ENCODE data around the gene LMNA. TPM values are rescaled to one million over a fixed set of nuclear protein-coding genes. Genes with fewer than 3 reads are reported as not detected.

The LMNA gene
- total and polyA plus RNA-seq, 2 experiments from 2014 or later, result 208 to 345 TPM

DNA sequence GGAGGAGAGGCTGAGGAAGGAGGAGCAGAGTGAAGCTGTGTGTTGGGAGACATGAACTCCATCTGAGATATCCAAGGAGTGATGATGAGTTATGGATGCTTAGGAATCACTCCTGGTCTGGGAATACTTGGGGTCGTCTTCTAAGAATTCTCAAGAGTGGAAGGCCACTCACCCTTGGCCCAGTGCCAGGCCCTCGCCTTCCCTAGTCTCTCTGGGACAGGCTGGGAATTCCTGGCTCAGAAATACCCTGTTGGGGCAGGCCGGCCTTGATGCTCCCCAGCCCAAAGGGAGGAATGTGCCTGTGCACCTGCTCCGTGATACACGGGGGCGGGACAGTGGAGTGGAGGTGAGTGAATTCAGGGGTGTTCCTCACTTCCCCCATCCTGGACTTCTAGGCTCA, 12.6 kb upstream of the LMNA start:
- Histone ChIP-seq H4K20me1 (ENCODE audit: insufficient read depth, poor library complexity, severe bottlenecking) (no peaks in the 10 kb centered on the region), H3K4me2 (no peak overlapping the region), H3K9me3 (ENCODE audit: low read depth) (no peaks in the 10 kb centered on the region), H2AFZ (no peak overlapping the region), H3K27ac (peak overlapping the region; percentile 99), H3K4me1 (ENCODE audit: insufficient read depth) (peaks cover 57% of the 10 kb centered on the region), H3K4me3 (no peak overlapping the region), H3K27me3 (no peaks in the 10 kb centered on the region), H3K9me2 (replicated peaks; ENCODE audit: insufficient read depth) (no peaks in the 10 kb centered on the region), H3K36me3 (replicated peaks; ENCODE audit: insufficient read depth, low read depth) (no peaks in the 10 kb centered on the region), H3K79me2 (peaks cover 73% of the 10 kb centered on the region)
- DNase-seq (ENCODE audit: low spot score), result no peak
- TF ChIP-seq, protein P1, sequence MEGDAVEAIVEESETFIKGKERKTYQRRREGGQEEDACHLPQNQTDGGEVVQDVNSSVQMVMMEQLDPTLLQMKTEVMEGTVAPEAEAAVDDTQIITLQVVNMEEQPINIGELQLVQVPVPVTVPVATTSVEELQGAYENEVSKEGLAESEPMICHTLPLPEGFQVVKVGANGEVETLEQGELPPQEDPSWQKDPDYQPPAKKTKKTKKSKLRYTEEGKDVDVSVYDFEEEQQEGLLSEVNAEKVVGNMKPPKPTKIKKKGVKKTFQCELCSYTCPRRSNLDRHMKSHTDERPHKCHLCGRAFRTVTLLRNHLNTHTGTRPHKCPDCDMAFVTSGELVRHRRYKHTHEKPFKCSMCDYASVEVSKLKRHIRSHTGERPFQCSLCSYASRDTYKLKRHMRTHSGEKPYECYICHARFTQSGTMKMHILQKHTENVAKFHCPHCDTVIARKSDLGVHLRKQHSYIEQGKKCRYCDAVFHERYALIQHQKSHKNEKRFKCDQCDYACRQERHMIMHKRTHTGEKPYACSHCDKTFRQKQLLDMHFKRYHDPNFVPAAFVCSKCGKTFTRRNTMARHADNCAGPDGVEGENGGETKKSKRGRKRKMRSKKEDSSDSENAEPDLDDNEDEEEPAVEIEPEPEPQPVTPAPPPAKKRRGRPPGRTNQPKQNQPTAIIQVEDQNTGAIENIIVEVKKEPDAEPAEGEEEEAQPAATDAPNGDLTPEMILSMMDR (IDR thresholded peaks at IDR 0.05; ENCODE audit: poor library complexity), result no peak
- TF ChIP-seq EZH2 (IDR thresholded peaks at IDR 0.05; ENCODE audit: borderline replicate concordance), result no peak
- no peak for TF ChIP-seq EZH2phosphoT487 (IDR thresholded peaks at IDR 0.05; ENCODE audit: low read depth, severe bottlenecking, unreplicated experiment)
- WGBS (ENCODE audit: low lambda C conversion rate, missing lambda C conversion rate), result 82% methylated on average over 6 of the region's 6 CpGs

DNA sequence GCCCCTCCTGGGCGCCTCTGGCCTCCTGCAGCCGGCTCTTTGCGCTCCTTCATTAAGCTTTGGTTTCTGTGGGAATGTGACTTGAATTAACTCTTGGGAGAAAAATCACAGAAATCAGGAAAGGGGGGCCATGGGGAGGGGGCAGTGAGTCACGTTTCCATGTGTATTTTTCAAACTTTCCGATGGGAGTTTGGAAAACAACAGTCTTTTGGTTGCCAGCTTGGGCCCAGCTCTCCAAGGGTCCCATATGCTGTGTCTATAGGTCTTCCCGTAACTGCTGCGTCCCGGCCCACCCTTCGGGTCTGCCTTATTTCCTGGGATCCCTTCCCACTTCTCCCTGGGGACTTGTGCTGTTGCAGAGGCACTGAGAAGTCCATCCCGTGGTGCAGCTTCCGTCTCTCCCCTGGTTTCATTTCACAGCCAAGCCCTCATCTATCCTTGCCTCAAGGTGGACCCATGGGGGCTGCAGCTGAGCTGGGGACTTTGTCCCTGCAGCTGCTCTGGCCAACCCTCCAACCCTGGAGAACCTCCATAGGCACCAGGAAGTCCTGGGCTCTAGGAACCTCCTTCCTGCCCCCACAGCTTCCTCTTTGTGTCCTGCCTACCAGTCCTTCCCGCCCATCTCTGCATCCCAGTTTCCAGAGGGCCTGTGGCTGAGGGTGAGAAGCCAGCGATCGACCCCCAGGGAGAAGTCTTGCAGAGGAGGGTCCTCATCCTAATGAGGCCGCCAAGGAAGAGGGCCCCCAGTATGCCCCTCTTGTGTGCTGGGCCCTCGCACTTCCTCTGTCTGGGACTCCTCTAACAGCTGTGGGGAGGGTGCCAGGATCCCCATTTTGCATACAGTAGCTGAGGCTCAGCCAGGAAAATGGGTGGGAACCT, 11.6 kb upstream of the LMNA start:
- Histone ChIP-seq H3K79me2 (peaks cover 72% of the 10 kb centered on the region), H3K4me3 (no peak overlapping the region), H4K20me1 (ENCODE audit: insufficient read depth, poor library complexity, severe bottlenecking) (no peaks in the 10 kb centered on the region), H3K4me2 (peak overlapping the region; percentile 37), H3K36me3 (replicated peaks; ENCODE audit: insufficient read depth, low read depth) (no peaks in the 10 kb centered on the region), H3K27me3 (no peaks in the 10 kb centered on the region), H3K9me2 (replicated peaks; ENCODE audit: insufficient read depth) (no peaks in the 10 kb centered on the region), H3K27ac (peak overlapping the region; percentile 99), H3K9me3 (ENCODE audit: low read depth) (no peaks in the 10 kb centered on the region), H2AFZ (no peak overlapping the region), H3K4me1 (ENCODE audit: insufficient read depth) (peaks cover 62% of the 10 kb centered on the region)
- WGBS (ENCODE audit: low lambda C conversion rate, missing lambda C conversion rate), result 87% methylated on average over 16 of the region's 16 CpGs
- TF ChIP-seq, protein P1 (IDR thresholded peaks at IDR 0.05; ENCODE audit: poor library complexity), result no peak
- TF ChIP-seq EZH2phosphoT487 (IDR thresholded peaks at IDR 0.05; ENCODE audit: low read depth, severe bottlenecking, unreplicated experiment) (no peak), EZH2 (IDR thresholded peaks at IDR 0.05; ENCODE audit: borderline replicate concordance) (no peak)
- DNase-seq (ENCODE audit: low spot score), result no peak

DNA sequence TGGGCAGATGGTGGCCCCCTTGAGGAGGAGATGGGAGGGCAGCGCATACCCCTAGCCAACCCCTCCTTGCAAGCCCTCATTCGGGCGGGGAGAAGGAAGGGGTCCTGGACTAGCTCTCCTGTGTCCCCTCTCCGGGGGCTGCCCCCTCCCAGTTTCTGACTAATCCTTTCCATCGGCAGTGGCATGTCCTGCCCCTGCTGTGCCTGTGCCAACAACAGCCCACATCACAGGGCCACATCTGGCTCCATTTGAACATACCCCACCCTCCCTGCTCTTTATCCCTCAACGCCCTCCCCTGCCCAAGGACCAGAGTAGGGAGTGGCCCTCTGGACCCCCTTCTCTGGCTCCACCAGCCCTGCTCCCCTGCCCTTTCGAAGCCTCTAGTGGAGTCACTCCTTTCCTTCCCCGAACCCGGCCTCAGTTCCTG, 11.0 kb upstream of the LMNA start:
- no peak for DNase-seq (ENCODE audit: low spot score)
- TF ChIP-seq EZH2 (IDR thresholded peaks at IDR 0.05; ENCODE audit: borderline replicate concordance), result no peak
- TF ChIP-seq EZH2phosphoT487 (IDR thresholded peaks at IDR 0.05; ENCODE audit: low read depth, severe bottlenecking, unreplicated experiment), result no peak
- TF ChIP-seq, protein P1 (IDR thresholded peaks at IDR 0.05; ENCODE audit: poor library complexity), result no peak
- H3K9me3 ChIP-seq (ENCODE audit: low read depth), result no peaks in the 10 kb centered on the region
- no peaks in the 10 kb centered on the region for H3K36me3 ChIP-seq (replicated peaks; ENCODE audit: insufficient read depth, low read depth)
- no peaks in the 10 kb centered on the region for H3K9me2 ChIP-seq (replicated peaks; ENCODE audit: insufficient read depth)
- peak overlapping the region; percentile 99 for H3K27ac ChIP-seq
- no peaks in the 10 kb centered on the region for H4K20me1 ChIP-seq (ENCODE audit: insufficient read depth, poor library complexity, severe bottlenecking)
- H2AFZ ChIP-seq, result no peak overlapping the region
- peak overlapping the region; percentile 37 for H3K4me2 ChIP-seq
- no peaks in the 10 kb centered on the region for H3K27me3 ChIP-seq
- H3K4me1 ChIP-seq (ENCODE audit: insufficient read depth), result peaks cover 62% of the 10 kb centered on the region
- WGBS (ENCODE audit: low lambda C conversion rate, missing lambda C conversion rate), result 74% methylated on average over 9 of the region's 9 CpGs
- H3K4me3 ChIP-seq, result no peak overlapping the region
- peaks cover 71% of the 10 kb centered on the region for H3K79me2 ChIP-seq

Data from hepatocyte (in vitro differentiated cells).